Fibroblast of skin of left biceps (primary cell): ENCODE measurements around the gene ERCC5.

Experiments
- DNase-seq, 2 experiments: peaks; one replicate each; pipeline ENCODE4 v3.0.0-alpha.2; 2013; ENCODE audit warnings: low read depth in 2 of 2

The ERCC5 gene

GRCh38 chr13:102845289-102845629 lies 573 bp upstream of the ERCC5 start:
- no peak for DNase-seq

- no peak for DNase-seq
These were observed 606 bp downstream of the ERCC5 start for GRCh38 chr13:102846261-102847015.

- no peak for DNase-seq
These were observed 1.7 kb downstream of the ERCC5 start for GRCh38 chr13:102847272-102848234.

- DNase-seq: no peak
These were observed 3.1 kb downstream of the ERCC5 start for GRCh38 chr13:102848956-102849355.

- DNase-seq: no peak
These were observed 6.7 kb downstream of the ERCC5 start for GRCh38 chr13:102852556-102852955.

- DNase-seq: no peak
These were observed 8.8 kb downstream of the ERCC5 start for GRCh38 chr13:102854675-102855074.

- DNase-seq: no peak
These were observed 10.7 kb downstream of the ERCC5 start for GRCh38 chr13:102856557-102856956.

- no peak for DNase-seq
These were observed 16.9 kb downstream of the ERCC5 start for GRCh38 chr13:102862624-102863210.

- DNase-seq: no peak
These were observed 17.8 kb downstream of the ERCC5 start for GRCh38 chr13:102863590-102863989.

GRCh38 chr13:102868366-102868936 lies 22.6 kb downstream of the ERCC5 start:
- DNase-seq: no peak

GRCh38 chr13:102869948-102870676 lies 24.3 kb downstream of the ERCC5 start:
- DNase-seq: no peak

- no peak for DNase-seq
These were observed 25.0 kb downstream of the ERCC5 start for GRCh38 chr13:102870677-102871415.

GRCh38 chr13:102872131-102872530 lies 26.3 kb downstream of the ERCC5 start:
- no peak for DNase-seq

GRCh38 chr13:102872531-102872930 lies 26.7 kb downstream of the ERCC5 start:
- no peak for DNase-seq

- DNase-seq: no peak
These were observed 27.8 kb downstream of the ERCC5 start for GRCh38 chr13:102873653-102874052.

GRCh38 chr13:102875256-102875655 lies 29.4 kb downstream of the ERCC5 start:
- no peak for DNase-seq

- DNase-seq: no peak
These were observed 31.5 kb downstream of the ERCC5 start for GRCh38 chr13:102877303-102877702.

- peak; percentile 60 to 61 for DNase-seq
These were observed 32.6 kb downstream of the ERCC5 start for GRCh38 chr13:102878481-102878880.

- DNase-seq: no peak
These were observed 34.1 kb downstream of the ERCC5 start for GRCh38 chr13:102879793-102880499.
